HCEC 1CT (cell line): ENCODE measurements around the gene AANAT.

Experiments
- DNase-seq: peaks from one replicate; pipeline ENCODE4 v3.0.0-alpha.2; 2017

The AANAT gene

GRCh38 chr17:76469076-76469990 is 1.9 kb downstream of the AANAT start:
- DNase-seq, result no peak

GRCh38 chr17:76469991-76470739 is 2.8 kb downstream of the AANAT start:
- DNase-seq, result no peak

GRCh38 chr17:76471498-76472257 is 4.3 kb downstream of the AANAT start:
- no peak for DNase-seq

GRCh38 chr17:76472258-76472645 is 4.8 kb downstream of the AANAT start:
- no peak for DNase-seq

GRCh38 chr17:76472726-76473125 is 5.3 kb downstream of the AANAT start:
- DNase-seq, result no peak

- DNase-seq, result no peak
Observed at GRCh38 chr17:76473541-76473985, 6.2 kb downstream of the AANAT start.

GRCh38 chr17:76474238-76474637 is 6.8 kb downstream of the AANAT start:
- DNase-seq, result no peak

- DNase-seq, result no peak
Observed at GRCh38 chr17:76474894-76475293, 7.5 kb downstream of the AANAT start.

GRCh38 chr17:76475302-76475701 is 7.9 kb downstream of the AANAT start:
- DNase-seq, result no peak

GRCh38 chr17:76476736-76477135 is 9.3 kb downstream of the AANAT start:
- DNase-seq, result no peak

GRCh38 chr17:76477576-76477975 is 10.2 kb downstream of the AANAT start:
- no peak for DNase-seq

- no peak for DNase-seq
Observed at GRCh38 chr17:76478097-76478496, 10.7 kb downstream of the AANAT start.

- DNase-seq, result no peak
Observed at GRCh38 chr17:76478730-76479514, 11.5 kb downstream of the AANAT start.

- no peak for DNase-seq
Observed at GRCh38 chr17:76479515-76480060, 12.2 kb downstream of the AANAT start.

- DNase-seq, result no peak
Observed at GRCh38 chr17:76480632-76481031, 13.2 kb downstream of the AANAT start.

- no peak for DNase-seq
Observed at GRCh38 chr17:76481071-76481655, 13.8 kb downstream of the AANAT start.

- no peak for DNase-seq
Observed at GRCh38 chr17:76484228-76484725, 16.9 kb downstream of the AANAT start.

- no peak for DNase-seq
Observed at GRCh38 chr17:76485569-76485968, 18.2 kb downstream of the AANAT start.

GRCh38 chr17:76487451-76488192 is 20.2 kb downstream of the AANAT start:
- DNase-seq, result no peak

GRCh38 chr17:76490112-76490710 is 22.8 kb downstream of the AANAT start:
- no peak for DNase-seq
